Endothelial cell of umbilical vein (primary cell): ENCODE data around the gene CLIP3. TPM values are rescaled to one million over a fixed set of nuclear protein-coding genes. Genes with fewer than 3 reads are reported as not detected.

Experiments
- BruUV-seq: library from RNA; stranded (reverse); fragments of 400-500 nt; replicated peaks from 2 replicates; lab custom pipeline; 2021; lab: Mats Ljungman, UMichigan
- CTCF ChIA-PET: fragments of 300-600, 350-600 bp; sonication (Branson Sonifier 250); formaldehyde crosslinking; loops from one replicate; lab custom pipeline; 2021; ENCODE audit warnings: antibody characterized with exemption, inconsistent platforms; lab: Charles Lee
- POLR2A ChIA-PET: fragments of 300-600, 350-600 bp; sonication (Branson Sonifier 250); formaldehyde crosslinking; loops from one replicate; lab custom pipeline; 2021; ENCODE audit warnings: antibody characterized with exemption, inconsistent platforms; lab: Charles Lee
- DNase-seq: peaks from one replicate; pipeline ENCODE4 v3.0.0-alpha.2; 2011; ENCODE audit warnings: low read depth, low spot score
- FAIRE-seq: peaks from 2 replicates; lab custom pipeline; 2011; peaks lifted over from hg19 to GRCh38; lab: Jason Lieb, UNC
- H2AFZ ChIP-seq: 2 replicates; pipeline ENCODE4 v1.6.0; 2012; ENCODE audit warnings: low read depth, low read length, control low read depth, inconsistent platforms
- H3K27ac ChIP-seq: 2 replicates; pipeline ENCODE4 v1.5.1; 2011; ENCODE audit warnings: low read depth, mild to moderate bottlenecking, control low read depth, low read length, moderate library complexity; ENCODE audit not compliant: insufficient read depth
- H3K27me3 ChIP-seq, 2 experiments: 2 replicates each; pipeline versions ENCODE4 v1.6.0 to v1.6.1; 2011; ENCODE audit warnings: low read length in 2 of 2, mixed read lengths in 1 of 2; ENCODE audit not compliant: control insufficient read depth in 2 of 2, insufficient read depth in 2 of 2
- H3K36me3 ChIP-seq, 2 experiments: 2 replicates in 1 of 2; 3 replicates in 1 of 2; pipeline ENCODE4 v1.5.1; 2011; ENCODE audit warnings: low read length in 2 of 2, mild to moderate bottlenecking in 1 of 2, moderate library complexity in 1 of 2; ENCODE audit not compliant: control insufficient read depth in 2 of 2, insufficient read depth in 2 of 2; ENCODE audit errors: extremely low read depth in 1 of 2
- H3K4me1 ChIP-seq: 3 replicates; pipeline ENCODE4 v1.5.1; 2011; ENCODE audit warnings: mild to moderate bottlenecking, low read length; ENCODE audit not compliant: control insufficient read depth, insufficient read depth; ENCODE audit errors: extremely low read depth
- H3K4me2 ChIP-seq: 2 replicates; pipeline ENCODE4 v1.6.1; 2011; ENCODE audit warnings: low read length, control low read depth, mixed read lengths; ENCODE audit not compliant: insufficient read depth
- H3K4me3 ChIP-seq, 3 experiments: fragments of 200-600 bp in 1 of 3; sonication (generic), shearing (Covaris generic) in 1 of 3; replicated peaks in 1 of 3; 2 replicates each; pipeline ENCODE4 v1.5.1; 2011 to 2016; ENCODE audit warnings: control low read depth in 3 of 3, low read length in 3 of 3, mild to moderate bottlenecking in 2 of 3, inconsistent platforms in 1 of 3, low read depth in 1 of 3, moderate library complexity in 1 of 3; ENCODE audit not compliant: insufficient read depth in 1 of 3
- H3K79me2 ChIP-seq: 2 replicates; pipeline ENCODE4 v1.6.0; 2012; ENCODE audit warnings: low read length, inconsistent platforms; ENCODE audit not compliant: control insufficient read depth, insufficient read depth
- H3K9ac ChIP-seq: replicated peaks from 2 replicates; pipeline ENCODE3; 2011; ENCODE audit warnings: low read length, control low read depth; ENCODE audit not compliant: insufficient read depth; ENCODE audit errors: extremely low read depth
- H3K9me1 ChIP-seq: replicated peaks from 3 replicates; pipeline ENCODE4 v1.6.0; 2011; ENCODE audit warnings: mild to moderate bottlenecking, low read length; ENCODE audit not compliant: control insufficient read depth, insufficient read depth; ENCODE audit errors: extremely low read depth
- H3K9me3 ChIP-seq: replicated peaks from 2 replicates; pipeline ENCODE4 v1.5.1; 2012; ENCODE audit warnings: low read length, inconsistent platforms; ENCODE audit not compliant: control insufficient read depth, insufficient read depth
- H4K20me1 ChIP-seq: replicated peaks from 2 replicates; pipeline ENCODE3; 2011; ENCODE audit warnings: mild to moderate bottlenecking, low read length; ENCODE audit not compliant: control insufficient read depth, insufficient read depth; ENCODE audit errors: extremely low read depth
- EZH2 ChIP-seq: IDR thresholded peaks from 2 replicates; pipeline ENCODE4 v1.6.1; 2012; ENCODE audit warnings: borderline replicate concordance, low read depth, mild to moderate bottlenecking, moderate library complexity, low read length, inconsistent platforms; ENCODE audit not compliant: severe bottlenecking
- FOS ChIP-seq: IDR thresholded peaks from 2 replicates; pipeline ENCODE4 v1.6.1; 2011; ENCODE audit warnings: mild to moderate bottlenecking, low read length, moderate library complexity, borderline replicate concordance; ENCODE audit not compliant: insufficient read depth
- GATA2 ChIP-seq: IDR thresholded peaks from 2 replicates; pipeline ENCODE4 v1.7.0; 2011; ENCODE audit warnings: low read depth, mild to moderate bottlenecking, moderate library complexity, mixed read lengths, low read length; ENCODE audit not compliant: insufficient read length, insufficient read depth
- JUN ChIP-seq: IDR thresholded peaks from 2 replicates; pipeline ENCODE4 v1.6.1; 2011; ENCODE audit warnings: borderline replicate concordance, low read depth; ENCODE audit not compliant: insufficient read length, insufficient read depth
- MAX ChIP-seq: IDR thresholded peaks from 2 replicates; pipeline ENCODE4 v1.6.1; 2011; ENCODE audit not compliant: insufficient read depth, insufficient read length
- MYC ChIP-seq: IDR thresholded peaks from one replicate; pipeline ENCODE4 v1.6.1; 2011; ENCODE audit warnings: mild to moderate bottlenecking, low read depth, low read length
- POLR2A ChIP-seq: IDR thresholded peaks from 2 replicates; pipeline ENCODE4 v1.6.1; 2012; ENCODE audit warnings: low read depth, mild to moderate bottlenecking, control low read depth, low read length
- POLR2AphosphoS5 ChIP-seq: IDR thresholded peaks from 2 replicates; pipeline ENCODE4 v1.6.1; 2012; ENCODE audit warnings: low read depth, mild to moderate bottlenecking, control low read depth, low read length, moderate library complexity; ENCODE audit not compliant: insufficient read depth
- dilution Hi-C: fragments of 300-500 bp; cut with MboI; formaldehyde crosslinking; loops from one replicate; pipeline ENCODE4 v1.15.0; 2019; ENCODE audit warnings: low sequenced_read_pairs; ENCODE audit not compliant: extremely low pct_ligation_motif_present
- intact Hi-C: fragments of 100-400 bp; cut with micrococcal nuclease; formaldehyde crosslinking; loops from one replicate; pipeline ENCODE4 v1.10.0; 2022
- polyA plus RNA-seq, 4 experiments: library from polyadenylated mRNA; depleted of rRNA in 3 of 4; stranded (reverse) in 3 of 4; unstranded in 1 of 4; fragments of >200 nt; gene quantifications; 2 replicates each; pipeline versions ENCODE4 v1.2.1 to v1.2.3, GENCODE V29; 2011 to 2012; ENCODE audit warnings: missing spikeins in 1 of 4
- total RNA-seq: library from RNA; stranded (reverse); gene quantifications from 2 replicates; pipeline ENCODE4 v1.2.3, GENCODE V29; 2021
- TF ChIP-seq, protein P1 (sequence below), 2 donors: IDR thresholded peaks; 1 replicate in 1 of 2; 2 replicates in 1 of 2; pipeline ENCODE4 v1.5.1; 2011; ENCODE audit warnings: low read length in 2 of 2, mild to moderate bottlenecking in 2 of 2, moderate library complexity in 2 of 2, control low read depth in 1 of 2, inconsistent platforms in 1 of 2, low read depth in 1 of 2; ENCODE audit not compliant: insufficient read depth in 1 of 2; ENCODE audit errors: extremely low read depth in 1 of 2

CLIP3 gene
- total and polyA plus RNA-seq, 2 donors (not counting 3 experiments of a cell fraction or from before 2014, with no cell fraction given): 7.0 to 24.4 TPM

DNA sequence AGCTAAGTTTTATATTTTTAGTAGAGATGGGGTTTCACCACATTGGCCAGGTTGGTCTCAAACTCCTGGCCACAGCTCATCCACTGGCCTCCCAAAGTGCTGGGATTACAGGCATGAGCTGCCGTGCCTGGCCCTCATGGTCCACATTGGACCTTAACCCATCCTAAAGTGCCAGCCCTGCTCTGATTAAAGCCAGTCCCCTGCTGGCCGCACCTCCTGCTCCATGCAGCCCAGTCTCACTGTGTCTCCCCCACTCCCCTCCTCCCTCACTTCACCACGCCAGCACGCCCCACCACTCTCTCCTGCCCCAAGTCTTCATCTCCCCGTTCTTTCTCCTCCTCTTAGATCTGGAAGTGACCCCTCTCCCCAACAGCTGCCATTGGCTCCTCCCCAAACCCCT is 54.4 kb downstream of the CLIP3 start:
- TF ChIP-seq, protein P1, sequence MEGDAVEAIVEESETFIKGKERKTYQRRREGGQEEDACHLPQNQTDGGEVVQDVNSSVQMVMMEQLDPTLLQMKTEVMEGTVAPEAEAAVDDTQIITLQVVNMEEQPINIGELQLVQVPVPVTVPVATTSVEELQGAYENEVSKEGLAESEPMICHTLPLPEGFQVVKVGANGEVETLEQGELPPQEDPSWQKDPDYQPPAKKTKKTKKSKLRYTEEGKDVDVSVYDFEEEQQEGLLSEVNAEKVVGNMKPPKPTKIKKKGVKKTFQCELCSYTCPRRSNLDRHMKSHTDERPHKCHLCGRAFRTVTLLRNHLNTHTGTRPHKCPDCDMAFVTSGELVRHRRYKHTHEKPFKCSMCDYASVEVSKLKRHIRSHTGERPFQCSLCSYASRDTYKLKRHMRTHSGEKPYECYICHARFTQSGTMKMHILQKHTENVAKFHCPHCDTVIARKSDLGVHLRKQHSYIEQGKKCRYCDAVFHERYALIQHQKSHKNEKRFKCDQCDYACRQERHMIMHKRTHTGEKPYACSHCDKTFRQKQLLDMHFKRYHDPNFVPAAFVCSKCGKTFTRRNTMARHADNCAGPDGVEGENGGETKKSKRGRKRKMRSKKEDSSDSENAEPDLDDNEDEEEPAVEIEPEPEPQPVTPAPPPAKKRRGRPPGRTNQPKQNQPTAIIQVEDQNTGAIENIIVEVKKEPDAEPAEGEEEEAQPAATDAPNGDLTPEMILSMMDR (IDR thresholded peaks at IDR 0.05; ENCODE audit: extremely low read depth in 1 of 2, insufficient read depth in 1 of 2, low read depth in 1 of 2, low read length in 2 of 2): no peak
- TF ChIP-seq POLR2AphosphoS5 (no peak), MYC (no peak), GATA2 (no peak), FOS (no peak), POLR2A (no peak), MAX (no peak), EZH2 (no peak), JUN (no peak)
- Histone ChIP-seq H3K4me1 (no peaks in the 10 kb centered on the region), H3K27ac (no peak overlapping the region), H3K27me3 (no peaks in the 10 kb centered on the region), H3K9me1 (no peaks in the 10 kb centered on the region), H3K4me2 (no peak overlapping the region), H3K4me3 (no peak overlapping the region), H4K20me1 (no peaks in the 10 kb centered on the region), H3K9ac (no peak overlapping the region), H3K36me3 (no peaks in the 10 kb centered on the region), H3K79me2 (no peaks in the 10 kb centered on the region), H2AFZ (no peak overlapping the region), H3K9me3 (no peaks in the 10 kb centered on the region)
- POLR2A ChIA-PET: no interaction called here
- no TSS peak for BruUV-seq
- intact Hi-C loops (no loop called here), dilution Hi-C loops (no loop called here)
- FAIRE-seq (no peak), DNase-seq (no peak)
- CTCF ChIA-PET: no interaction called here
